C4-2B (cell line): ENCODE measurements around the gene RFX7.

Source experiments
- H3K27ac ChIP-seq: fragments of 450-650 bp; 2 replicates; pipeline ENCODE4 v1.5.1; 2017
- CTCF ChIP-seq: fragments of 450-650 bp; conservative IDR thresholded peaks from 2 replicates; pipeline ENCODE4 v1.5.1; 2017; ENCODE audit warnings: mild to moderate bottlenecking
- ZFX ChIP-seq: fragments of 450-650 bp; IDR thresholded peaks from 2 replicates; pipeline ENCODE4 v1.6.1; 2017

The RFX7 gene

GRCh38 chr15:56058986-56059385 is 184.7 kb downstream of the RFX7 start:
- no peak overlapping the region for H3K27ac ChIP-seq
- no peak for TF ChIP-seq CTCF
- TF ChIP-seq ZFX, result no peak

GRCh38 chr15:56056626-56057025 is 187.1 kb downstream of the RFX7 start:
- TF ChIP-seq ZFX, result no peak
- TF ChIP-seq CTCF, result no peak
- H3K27ac ChIP-seq, result no peak overlapping the region

GRCh38 chr15:56053046-56053400 is 190.7 kb downstream of the RFX7 start:
- no peak for TF ChIP-seq ZFX
- TF ChIP-seq CTCF, result peak; percentile 60
- no peak overlapping the region for H3K27ac ChIP-seq

- TF ChIP-seq ZFX (no peak), CTCF (peak; percentile 90)
- no peak overlapping the region for H3K27ac ChIP-seq
Measured at GRCh38 chr15:56052395-56053045, 191.2 kb downstream of the RFX7 start.

GRCh38 chr15:56051676-56052075 is 192.0 kb downstream of the RFX7 start:
- no peak overlapping the region for H3K27ac ChIP-seq
- TF ChIP-seq CTCF (no peak), ZFX (no peak)

- no peak for TF ChIP-seq CTCF
- H3K27ac ChIP-seq, result no peak overlapping the region
Measured at GRCh38 chr15:56049577-56049976, 194.1 kb downstream of the RFX7 start.

GRCh38 chr15:56047354-56047753 is 196.3 kb downstream of the RFX7 start:
- H3K27ac ChIP-seq, result no peak overlapping the region
- TF ChIP-seq ZFX, result no peak
- no peak for TF ChIP-seq CTCF
